Measurements from ENCODE around the gene MYRFL. TPM values are rescaled to one million over a fixed set of nuclear protein-coding genes. Genes with fewer than 3 reads are reported as not detected.
A peak's percentile ranks its signal among the peaks of the same experiment; 100 is the strongest.
"Not testable (repeated sequence)": the region's sequence is repeated elsewhere in the genome, so short reads cannot be mapped to it uniquely, and the experiment has no call there.

Gene MYRFL
- total RNA-seq, 1 experiment from 2014 or later: not detected

DNA sequence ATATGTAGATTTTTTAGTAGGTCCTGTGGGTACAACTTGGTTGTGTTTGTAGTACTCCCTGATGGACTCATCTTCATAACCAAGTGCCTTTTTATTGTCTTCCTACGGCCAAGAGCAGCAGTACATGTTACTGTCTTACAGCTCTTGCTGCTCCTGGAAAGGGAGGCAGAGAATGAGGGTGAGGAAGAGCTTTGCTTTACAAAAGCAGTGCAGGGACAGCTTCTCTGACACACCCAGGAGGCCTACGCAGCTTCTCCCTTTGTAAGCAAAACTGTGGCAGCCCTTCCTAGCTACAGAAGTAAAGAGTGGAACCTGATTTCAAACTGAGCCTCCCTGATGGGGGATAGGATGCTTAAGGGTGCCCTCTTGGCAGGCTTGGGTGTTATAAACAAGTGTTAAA lies 18.6 kb downstream of the MYRFL start:
- DNase-seq (ENCODE audit: low read depth): no peak

DNA sequence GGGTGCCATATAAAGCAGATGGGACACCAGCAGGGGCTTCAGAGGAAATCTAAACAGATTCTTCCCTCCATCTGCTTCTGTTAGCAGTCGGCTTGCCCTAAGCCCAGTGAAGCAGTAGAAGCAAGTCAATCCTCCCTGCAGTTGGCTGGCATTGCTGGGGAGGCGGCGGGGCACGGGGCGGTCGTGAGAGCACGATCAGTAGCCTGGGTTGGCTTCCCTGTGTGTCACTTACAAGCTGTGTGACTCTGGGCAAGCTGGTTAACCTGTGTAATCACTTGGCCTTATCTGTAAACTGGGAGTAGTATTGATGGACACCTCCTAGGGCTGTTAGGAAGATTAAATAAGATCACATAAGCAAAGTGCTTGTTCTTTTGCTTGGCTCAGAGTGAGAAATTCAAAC lies 19.4 kb downstream of the MYRFL start:
- no peak for DNase-seq (ENCODE audit: low read depth)

- no peak for DNase-seq (ENCODE audit: low read depth)
These were observed 19.8 kb downstream of the MYRFL start for GRCh38 chr12:69844836-69845235.

GRCh38 chr12:69846976-69847375 lies 21.9 kb downstream of the MYRFL start:
- no peak for DNase-seq (ENCODE audit: low read depth)

DNA sequence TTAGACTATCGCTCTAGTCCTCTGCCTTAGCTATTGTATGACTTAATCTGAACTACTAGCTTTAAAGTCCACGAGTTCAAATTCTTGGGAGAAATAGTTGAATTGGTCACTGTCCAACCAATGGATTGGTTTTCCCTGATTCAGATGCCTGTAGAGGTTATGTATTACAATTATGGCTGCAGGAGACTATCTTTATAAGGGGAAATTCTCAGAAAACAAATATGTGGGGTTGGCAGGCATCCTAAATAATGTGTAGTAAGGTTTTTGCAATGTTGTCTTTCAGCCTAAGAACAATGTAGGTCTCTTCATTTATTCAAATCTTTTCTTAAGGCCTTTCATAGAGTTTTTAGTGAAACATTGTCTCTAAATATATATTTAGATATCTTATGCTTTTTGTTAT lies 26.9 kb downstream of the MYRFL start:
- DNase-seq (ENCODE audit: low read depth): peak; percentile 25

GRCh38 chr12:69853176-69853961 lies 28.3 kb downstream of the MYRFL start:
- not testable (repeated sequence) for DNase-seq (ENCODE audit: low read depth)

GRCh38 chr12:69866698-69867097 lies 41.7 kb downstream of the MYRFL start:
- no peak for DNase-seq (ENCODE audit: low read depth)

GRCh38 chr12:69868695-69869094 lies 43.7 kb downstream of the MYRFL start:
- DNase-seq (ENCODE audit: low read depth): no peak

DNA sequence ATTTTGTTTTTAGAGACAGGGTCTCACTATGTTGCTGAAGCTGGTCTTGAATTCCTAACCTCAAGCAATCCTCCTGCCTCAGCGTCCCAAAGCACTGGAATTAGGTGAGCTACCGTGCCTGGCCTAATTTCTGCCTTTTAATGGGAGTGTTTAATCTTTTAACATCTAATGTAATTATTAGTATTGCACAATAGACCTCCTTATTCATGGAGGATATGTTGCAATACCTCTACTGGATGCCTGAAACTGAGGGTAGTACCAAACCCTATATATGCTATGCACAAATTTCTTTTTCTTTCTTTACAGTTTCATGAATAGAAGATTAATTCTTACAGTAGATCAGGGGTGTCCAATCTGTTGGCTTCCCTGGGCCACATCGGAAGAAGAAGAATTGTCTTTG lies 47.8 kb downstream of the MYRFL start:
- DNase-seq (ENCODE audit: low read depth): no peak

DNA sequence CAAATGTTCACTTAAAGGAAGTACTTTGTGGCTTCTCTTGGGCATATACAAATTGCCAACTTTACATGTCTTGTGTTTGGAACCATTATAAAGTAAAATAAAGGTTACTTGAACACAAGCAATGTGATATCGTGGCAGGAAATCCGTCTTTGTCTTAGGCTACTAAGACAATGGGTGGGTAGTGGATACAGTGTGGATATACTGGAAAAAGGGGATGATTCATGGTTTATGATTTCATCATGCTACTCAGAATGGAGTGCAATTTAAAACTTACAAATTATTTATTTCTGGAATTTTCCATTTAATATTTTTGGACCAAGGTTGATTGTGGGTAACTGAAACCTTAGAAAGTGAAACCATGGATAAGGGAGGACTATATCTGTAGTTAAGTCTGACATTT lies 48.4 kb downstream of the MYRFL start:
- no peak for DNase-seq (ENCODE audit: low read depth)

GRCh38 chr12:69874606-69875005 lies 49.6 kb downstream of the MYRFL start:
- DNase-seq (ENCODE audit: low read depth): no peak

- no peak for DNase-seq (ENCODE audit: low read depth)
These were observed 50.4 kb downstream of the MYRFL start for GRCh38 chr12:69875416-69875935.

DNA sequence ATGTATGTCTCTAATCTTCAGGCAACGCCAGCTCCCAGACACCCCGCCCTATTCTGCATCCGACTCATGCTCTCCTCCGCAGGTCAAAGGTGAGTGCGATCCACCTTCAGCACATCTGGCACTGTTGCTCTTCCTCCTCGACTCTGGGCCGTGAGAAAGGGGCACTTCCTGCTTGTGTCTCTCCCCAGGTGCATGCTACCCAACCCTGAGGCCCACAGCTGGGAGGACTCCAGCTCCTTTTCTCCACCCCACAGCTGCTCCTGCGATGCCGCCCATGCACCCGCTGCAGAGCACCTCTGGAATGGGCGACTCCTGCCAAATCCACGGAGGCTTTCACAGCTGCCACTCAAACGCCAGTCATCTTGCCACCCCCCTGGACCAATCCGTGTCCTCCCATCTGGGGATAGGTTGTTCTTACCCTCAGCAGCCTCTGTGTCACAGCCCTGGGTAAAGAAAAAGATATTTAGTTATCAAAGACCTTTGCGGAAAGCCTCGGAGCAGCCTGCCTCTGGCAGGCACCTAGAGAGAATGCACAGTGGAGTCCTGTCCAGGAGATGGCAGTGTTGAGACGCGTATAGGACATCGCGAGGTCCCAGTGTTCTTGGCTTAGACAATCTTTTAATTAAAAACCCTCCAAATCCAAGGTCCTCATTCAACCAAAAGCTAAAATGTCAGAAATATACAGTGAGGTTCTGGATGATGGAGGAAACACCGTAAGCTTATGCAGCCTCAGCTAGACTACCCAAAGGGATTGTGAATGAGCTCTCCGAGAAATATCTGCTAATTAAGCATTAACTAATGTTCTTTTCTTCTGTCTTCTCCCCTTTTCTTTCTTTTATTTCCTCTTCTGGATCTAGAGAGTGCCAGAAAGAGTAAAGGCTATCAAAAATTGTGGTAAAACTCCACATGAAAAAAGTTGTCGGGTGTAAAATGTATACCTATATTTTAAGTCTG lies 54.3 kb downstream of the MYRFL start:
- DNase-seq (ENCODE audit: low read depth): peak; percentile 70

- DNase-seq (ENCODE audit: low read depth): peak; percentile 23
These were observed 55.5 kb downstream of the MYRFL start for GRCh38 chr12:69880571-69880970.

DNA sequence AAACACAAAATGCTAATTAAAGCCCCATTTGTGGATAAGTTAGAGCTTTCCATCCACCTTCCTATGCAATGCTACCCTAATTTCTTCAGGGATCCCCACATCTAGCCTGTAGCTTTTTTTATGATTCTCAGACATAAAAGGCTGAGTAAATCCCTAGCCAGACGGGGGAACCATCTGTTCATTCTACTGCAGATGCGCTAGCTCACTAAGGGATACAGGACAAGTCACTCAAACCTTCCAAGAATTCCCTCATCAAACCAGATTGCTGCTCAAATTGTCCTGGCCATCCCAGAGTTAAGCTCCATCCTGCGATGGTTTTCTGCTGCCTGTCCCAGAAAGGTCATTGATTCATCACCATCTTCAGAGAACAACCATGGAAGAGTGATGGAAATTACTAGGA lies 56.7 kb downstream of the MYRFL start:
- no peak for DNase-seq (ENCODE audit: low read depth)

DNA sequence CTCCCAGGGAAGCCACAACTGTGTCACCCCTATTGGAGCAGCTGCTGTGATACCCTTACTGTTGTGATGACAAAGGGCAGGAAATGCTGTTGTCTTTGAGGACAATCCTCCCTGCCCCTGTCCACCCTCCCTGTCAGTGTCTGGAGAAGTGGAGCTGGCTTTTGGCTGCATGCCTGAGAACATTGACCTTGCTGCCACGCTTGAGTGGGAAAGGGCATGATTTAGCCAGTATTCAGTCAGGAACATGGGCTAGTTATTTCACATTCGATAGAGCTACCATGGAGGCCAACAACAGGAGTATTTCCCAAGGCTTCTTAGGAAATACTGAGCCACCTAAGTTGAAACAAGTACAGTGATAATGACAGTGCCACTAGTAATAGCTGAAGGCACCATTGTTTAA lies 59.4 kb downstream of the MYRFL start:
- DNase-seq (ENCODE audit: low read depth): no peak

GRCh38 chr12:69885658-69886057 lies 60.6 kb downstream of the MYRFL start:
- no peak for DNase-seq (ENCODE audit: low read depth)

DNA sequence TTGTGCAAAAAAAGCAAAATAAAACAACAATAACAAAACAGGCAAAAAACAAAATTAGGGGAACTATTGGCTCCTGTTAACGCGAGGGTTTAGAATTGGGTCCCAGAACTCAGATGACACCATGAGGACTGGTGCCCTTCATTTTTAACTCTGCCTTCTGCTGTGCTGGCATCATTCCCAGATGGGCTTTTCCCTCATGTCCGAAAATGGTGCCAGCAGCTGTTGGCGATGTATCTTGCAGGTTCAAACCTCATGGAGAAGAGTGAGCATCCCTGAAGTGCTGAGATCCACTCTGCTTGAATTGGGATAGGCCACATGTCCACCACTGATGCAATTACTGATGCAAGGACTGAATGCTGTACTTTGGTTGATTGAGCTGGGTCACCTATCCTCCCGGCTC lies 61.1 kb downstream of the MYRFL start:
- no peak for DNase-seq (ENCODE audit: low read depth)

GRCh38 chr12:69886715-69887114 lies 61.7 kb downstream of the MYRFL start:
- DNase-seq (ENCODE audit: low read depth): no peak

- no peak for DNase-seq (ENCODE audit: low read depth)
These were observed 63.9 kb downstream of the MYRFL start for GRCh38 chr12:69888901-69889300.

DNA sequence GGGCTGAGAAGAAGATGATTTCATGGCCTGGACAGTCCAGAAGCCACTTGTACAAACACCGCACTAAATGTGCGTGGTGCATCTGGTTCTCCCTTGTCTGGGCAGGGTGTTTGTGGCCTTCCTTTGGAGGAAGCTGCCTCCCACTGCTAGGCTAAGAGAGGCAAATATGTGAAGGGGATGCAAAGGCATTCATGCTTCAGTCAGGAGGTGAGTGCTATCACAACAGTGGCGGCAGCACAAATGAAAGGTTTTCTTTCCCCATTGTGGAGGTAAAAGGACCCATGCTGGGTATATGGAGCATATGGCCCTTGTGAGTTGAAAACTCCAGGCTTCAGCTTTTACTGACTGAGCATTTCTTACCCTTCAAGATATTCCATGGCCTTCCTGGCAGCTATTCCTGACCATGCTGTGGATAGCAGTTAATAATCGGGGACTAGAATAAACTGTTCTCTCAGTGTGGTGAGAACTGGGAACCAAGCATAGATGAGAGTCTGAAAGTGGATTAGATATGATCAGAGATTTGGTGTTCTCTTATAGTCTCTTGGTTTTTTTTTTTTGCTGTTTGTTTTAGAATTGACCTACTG lies 69.9 kb downstream of the MYRFL start:
- no peak for DNase-seq (ENCODE audit: low read depth)

DNA sequence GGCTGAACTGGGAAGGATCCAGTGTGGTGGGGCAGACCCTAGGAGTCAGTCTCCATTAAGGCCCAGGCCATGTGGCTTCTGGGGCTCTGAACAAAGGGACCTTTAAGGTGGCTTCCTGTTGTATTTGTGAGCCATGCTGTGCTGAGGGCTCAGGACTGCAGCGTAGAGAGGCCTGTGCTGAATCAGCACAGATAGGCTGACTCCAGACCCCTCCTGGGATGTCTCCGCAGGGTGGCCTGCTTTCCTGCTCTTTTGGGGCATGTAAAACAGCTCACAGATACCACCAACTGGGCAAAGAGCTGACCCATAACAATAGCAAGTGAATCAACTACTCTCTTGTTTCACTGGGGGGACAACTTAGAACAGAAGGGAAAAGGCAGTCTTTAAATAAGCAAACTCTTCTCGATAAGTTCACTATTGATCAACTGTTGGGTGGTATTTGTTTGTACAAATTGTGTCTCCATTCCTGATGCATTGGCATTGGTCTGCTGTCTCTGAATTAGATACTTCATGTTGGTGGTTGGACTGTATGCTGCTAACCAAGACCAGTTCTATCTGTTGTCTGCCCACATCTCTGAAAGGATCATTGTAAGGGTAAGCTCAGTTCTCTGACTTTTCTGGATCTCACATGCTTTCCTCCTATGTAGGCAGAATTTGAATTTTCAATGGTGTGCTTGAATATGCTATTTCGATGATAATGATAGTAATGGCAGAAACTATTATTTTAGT lies 71.8 kb downstream of the MYRFL start:
- DNase-seq (ENCODE audit: low read depth): no peak

Measured in M059J (cell line).